Mesothelial cell of epicardium (in vitro differentiated cells): Measurements from ENCODE around the gene ADH5. TPM values are rescaled to one million over a fixed set of nuclear protein-coding genes. Genes with fewer than 3 reads are reported as not detected.
"Not testable (repeated sequence)": the region's sequence is repeated elsewhere in the genome, so short reads cannot be mapped to it uniquely, and the experiment has no call there.

Experiments
- DNase-seq, 2 experiments: peaks; one replicate each; pipeline ENCODE4 v3.0.0; 2021; ENCODE audit warnings: low spot score in 2 of 2; ENCODE audit not compliant: unreplicated experiment in 2 of 2
- H3K27ac Mint-ChIP-seq: 2 replicates; pipeline ENCODE4 v1.8.0; 2021; ENCODE audit warnings: mixed read lengths
- H3K27me3 Mint-ChIP-seq: 2 replicates; pipeline ENCODE4 v1.8.0; 2021; ENCODE audit warnings: low read depth, mixed read lengths
- H3K36me3 Mint-ChIP-seq: 2 replicates; pipeline ENCODE4 v1.8.0; 2021; ENCODE audit warnings: mixed read lengths
- H3K4me1 Mint-ChIP-seq: 2 replicates; pipeline ENCODE4 v1.8.0; 2021; ENCODE audit warnings: mixed read lengths
- H3K4me3 Mint-ChIP-seq: 2 replicates; pipeline ENCODE4 v1.8.0; 2021; ENCODE audit warnings: mild to moderate bottlenecking, moderate library complexity, mixed read lengths
- H3K9me3 Mint-ChIP-seq: 2 replicates; pipeline ENCODE4 v1.8.0; 2021; ENCODE audit warnings: mixed read lengths
- total RNA-seq: library from RNA; stranded (reverse); gene quantifications from 3 replicates; pipeline ENCODE4 v1.2.1, GENCODE V29; 2021
- TF ChIP-seq, protein P1 (sequence below): fragments of 200-600 bp; sonication (generic); IDR thresholded peaks from one replicate; pipeline ENCODE4 v1.5.0; 2021; ENCODE audit warnings: antibody characterized with exemption; ENCODE audit not compliant: unreplicated experiment

ADH5 gene
- total RNA-seq, 1 donor from 2014 or later = 125 TPM

DNA sequence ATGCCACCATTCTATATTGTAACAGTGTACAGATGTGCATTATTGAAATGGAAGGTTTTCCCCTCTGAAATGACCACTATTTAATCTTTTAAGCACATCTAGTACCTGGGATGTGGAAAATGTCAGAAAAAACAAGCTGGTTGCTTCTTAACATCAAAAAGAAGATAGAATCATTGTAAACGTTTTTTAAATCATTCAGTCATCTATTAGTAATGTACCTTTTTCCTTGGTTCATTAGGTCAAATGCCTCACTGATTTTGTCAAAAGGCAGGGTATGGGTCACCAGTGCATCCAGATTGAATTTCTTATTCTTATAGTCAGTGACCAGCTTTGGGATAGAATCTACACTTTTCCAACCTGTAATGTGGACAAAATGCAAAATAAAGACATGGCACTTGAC is 37.8 kb upstream of the ADH5 start:
- DNase-seq = no peak
- H3K27ac Mint-ChIP-seq = no peak overlapping the region
- H3K4me3 Mint-ChIP-seq = no peak overlapping the region
- peaks cover 4% of the 10 kb centered on the region for H3K36me3 Mint-ChIP-seq
- H3K27me3 Mint-ChIP-seq = no peaks in the 10 kb centered on the region
- TF ChIP-seq, protein P1, sequence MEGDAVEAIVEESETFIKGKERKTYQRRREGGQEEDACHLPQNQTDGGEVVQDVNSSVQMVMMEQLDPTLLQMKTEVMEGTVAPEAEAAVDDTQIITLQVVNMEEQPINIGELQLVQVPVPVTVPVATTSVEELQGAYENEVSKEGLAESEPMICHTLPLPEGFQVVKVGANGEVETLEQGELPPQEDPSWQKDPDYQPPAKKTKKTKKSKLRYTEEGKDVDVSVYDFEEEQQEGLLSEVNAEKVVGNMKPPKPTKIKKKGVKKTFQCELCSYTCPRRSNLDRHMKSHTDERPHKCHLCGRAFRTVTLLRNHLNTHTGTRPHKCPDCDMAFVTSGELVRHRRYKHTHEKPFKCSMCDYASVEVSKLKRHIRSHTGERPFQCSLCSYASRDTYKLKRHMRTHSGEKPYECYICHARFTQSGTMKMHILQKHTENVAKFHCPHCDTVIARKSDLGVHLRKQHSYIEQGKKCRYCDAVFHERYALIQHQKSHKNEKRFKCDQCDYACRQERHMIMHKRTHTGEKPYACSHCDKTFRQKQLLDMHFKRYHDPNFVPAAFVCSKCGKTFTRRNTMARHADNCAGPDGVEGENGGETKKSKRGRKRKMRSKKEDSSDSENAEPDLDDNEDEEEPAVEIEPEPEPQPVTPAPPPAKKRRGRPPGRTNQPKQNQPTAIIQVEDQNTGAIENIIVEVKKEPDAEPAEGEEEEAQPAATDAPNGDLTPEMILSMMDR = no peak
- no peaks in the 10 kb centered on the region for H3K4me1 Mint-ChIP-seq
- H3K9me3 Mint-ChIP-seq = peaks cover 10% of the 10 kb centered on the region

GRCh38 chr4:99121008-99121407 is 32.4 kb upstream of the ADH5 start:
- Mint-ChIP-seq H3K9me3 (peaks cover 4% of the 10 kb centered on the region), H3K4me3 (no peak overlapping the region), H3K36me3 (peaks cover 2% of the 10 kb centered on the region), H3K27ac (no peak overlapping the region), H3K4me1 (no peaks in the 10 kb centered on the region), H3K27me3 (no peaks in the 10 kb centered on the region)
- DNase-seq = no peak
- TF ChIP-seq, protein P1 = no peak

DNA sequence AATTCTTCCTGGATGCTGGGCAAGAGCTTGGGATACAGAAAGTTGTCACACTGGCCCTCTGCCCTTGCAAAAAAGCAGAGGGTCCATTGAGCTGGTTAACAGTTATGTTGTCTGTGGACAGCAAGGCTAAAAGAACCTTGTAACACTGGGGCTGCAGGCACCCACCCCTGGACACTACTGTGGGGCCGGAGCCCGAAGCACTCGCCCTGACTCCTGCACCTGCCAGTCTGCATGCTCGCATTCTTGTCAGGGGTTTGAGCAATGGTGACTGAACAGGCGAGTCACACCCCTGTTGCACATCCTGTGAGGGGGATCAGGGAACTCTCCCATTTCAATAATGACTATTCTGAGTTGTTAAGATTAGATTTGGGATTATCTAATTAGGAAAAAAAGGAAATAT is 31.9 kb upstream of the ADH5 start:
- Mint-ChIP-seq H3K27me3 (no peaks in the 10 kb centered on the region), H3K36me3 (peaks cover 2% of the 10 kb centered on the region), H3K9me3 (peaks cover 4% of the 10 kb centered on the region), H3K27ac (no peak overlapping the region), H3K4me1 (no peaks in the 10 kb centered on the region), H3K4me3 (no peak overlapping the region)
- DNase-seq = no peak
- TF ChIP-seq, protein P1 = no peak

DNA sequence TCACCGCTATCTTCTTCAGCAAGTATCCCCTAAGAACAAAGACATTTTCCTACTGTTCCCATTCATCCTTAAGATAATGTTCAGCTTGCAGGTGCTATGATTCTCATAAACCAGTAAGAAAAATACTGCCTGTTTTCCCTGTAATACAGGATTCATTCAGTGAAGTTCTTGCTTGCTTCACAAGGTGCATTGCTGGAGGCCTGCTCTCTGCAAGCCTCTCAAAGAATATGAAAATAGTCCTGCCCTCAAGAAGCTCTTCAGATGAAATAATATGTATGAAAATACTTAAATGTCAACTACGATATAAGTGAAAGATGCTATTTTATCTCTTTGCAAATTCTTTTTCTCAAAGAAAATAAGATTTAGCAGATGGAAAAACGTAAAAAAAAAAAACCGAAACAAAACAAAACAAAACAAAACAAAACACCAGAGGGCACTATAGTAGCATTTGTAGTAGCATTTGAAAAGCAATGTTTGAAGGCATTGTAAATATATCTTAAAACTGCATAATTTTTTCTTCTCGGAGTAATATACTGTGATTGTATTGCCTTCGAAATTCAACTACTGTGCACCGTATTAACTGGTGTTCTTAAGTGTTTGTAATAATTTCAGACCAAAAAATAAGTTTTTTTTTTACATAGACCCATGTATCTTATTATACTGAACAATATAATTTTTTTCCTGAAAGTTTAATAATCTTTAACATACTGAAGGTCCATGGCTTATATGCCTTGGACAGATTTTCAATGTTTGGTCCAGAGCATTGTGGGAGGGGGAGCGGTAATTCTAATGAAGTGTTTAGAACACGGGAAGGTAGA is 29.5 kb upstream of the ADH5 start:
- no peaks in the 10 kb centered on the region for H3K27me3 Mint-ChIP-seq
- H3K9me3 Mint-ChIP-seq = peaks cover 4% of the 10 kb centered on the region
- no peaks in the 10 kb centered on the region for H3K4me1 Mint-ChIP-seq
- DNase-seq = no peak
- H3K27ac Mint-ChIP-seq = no peak overlapping the region
- TF ChIP-seq, protein P1 = peak; percentile 46
- H3K4me3 Mint-ChIP-seq = no peak overlapping the region
- H3K36me3 Mint-ChIP-seq = peaks cover 2% of the 10 kb centered on the region

DNA sequence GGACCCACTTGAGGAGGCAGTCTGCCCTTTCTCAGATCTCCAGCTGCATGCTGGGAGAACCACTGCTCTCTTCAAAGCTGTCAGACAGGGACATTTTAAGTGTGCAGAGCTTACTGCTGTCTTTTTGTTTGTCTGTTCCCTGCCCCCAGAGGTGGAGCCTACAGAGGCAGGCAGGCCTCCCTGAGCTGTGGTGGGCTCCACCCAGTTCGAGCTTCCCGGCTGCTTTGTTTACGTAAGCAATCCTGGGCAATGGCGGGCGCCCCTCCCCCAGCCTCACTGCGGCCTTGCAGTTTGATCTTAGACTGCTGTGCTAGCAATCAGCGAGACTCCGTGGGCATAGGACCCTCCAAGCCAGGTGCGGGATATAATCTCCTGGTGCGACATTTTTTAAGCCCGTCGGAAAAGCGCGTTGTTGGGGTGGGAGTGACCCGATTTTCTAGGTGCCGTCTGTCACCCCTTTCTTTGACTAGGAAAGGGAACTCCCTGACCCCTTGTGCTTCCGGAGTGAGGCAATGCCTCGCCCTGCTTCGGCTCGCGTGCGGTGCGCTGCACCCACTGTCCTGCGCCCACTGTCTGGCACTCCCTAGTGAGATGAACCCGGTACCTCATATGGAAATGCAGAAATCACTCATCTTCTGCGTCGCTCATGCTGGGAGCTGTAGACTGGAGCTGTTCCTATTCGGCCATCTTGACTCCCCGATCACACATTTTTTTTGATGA is 28.7 kb upstream of the ADH5 start:
- H3K4me1 Mint-ChIP-seq = not testable (repeated sequence)

GRCh38 chr4:99109286-99109685 is 20.7 kb upstream of the ADH5 start:
- not testable (repeated sequence) for H3K4me3 Mint-ChIP-seq, H3K36me3 Mint-ChIP-seq, DNase-seq, H3K27me3 Mint-ChIP-seq, H3K9me3 Mint-ChIP-seq, H3K27ac Mint-ChIP-seq, H3K4me1 Mint-ChIP-seq

More for the DNA sequence above, 28.7 kb upstream of the ADH5 start:
- not testable (repeated sequence) for H3K9me3 Mint-ChIP-seq, H3K27me3 Mint-ChIP-seq, H3K36me3 Mint-ChIP-seq, DNase-seq, H3K4me3 Mint-ChIP-seq, H3K27ac Mint-ChIP-seq
